Neural cell (in vitro differentiated cells): ENCODE measurements around the gene JMJD8. TPM values are rescaled to one million over a fixed set of nuclear protein-coding genes. Genes with fewer than 3 reads are reported as not detected.

ENCODE experiments used
- H2AFZ ChIP-seq: fragments of 200-600, 300-800 bp; sonication (generic), shearing (Covaris generic); 2 replicates; pipeline ENCODE4 v1.6.0; 2014; ENCODE audit warnings: low read depth, mild to moderate bottlenecking, antibody characterized with exemption, low read length, moderate library complexity
- H3F3A ChIP-seq: fragments of 200-600 bp; shearing (Covaris generic); 2 replicates; pipeline ENCODE4 v1.6.1; 2016; ENCODE audit warnings: mild to moderate bottlenecking, moderate library complexity, mixed read lengths, antibody characterized with exemption, low read length; ENCODE audit not compliant: insufficient read depth, poor library complexity, severe bottlenecking
- H3K27ac ChIP-seq: fragments of 200-600, 300-800 bp; sonication (generic), shearing (Covaris generic); 2 replicates; pipeline ENCODE4 v1.5.1; 2014; ENCODE audit warnings: mild to moderate bottlenecking, low read length, moderate library complexity
- H3K27me3 ChIP-seq: fragments of 300-800, 200-600 bp; sonication (generic), shearing (Covaris generic); 2 replicates; pipeline ENCODE4 v1.6.0; 2014; ENCODE audit warnings: mild to moderate bottlenecking, low read depth, low read length, moderate library complexity; ENCODE audit not compliant: insufficient read depth
- H3K36me3 ChIP-seq: fragments of 300-800, 200-600 bp; sonication (generic), shearing (Covaris generic); 2 replicates; pipeline ENCODE4 v1.5.1; 2014; ENCODE audit warnings: mild to moderate bottlenecking, antibody characterized with exemption, low read length, moderate library complexity; ENCODE audit not compliant: insufficient read depth
- H3K4me2 ChIP-seq: fragments of 300-800, 200-600 bp; sonication (generic), shearing (Covaris generic); 2 replicates; pipeline ENCODE4 v1.6.0; 2014; ENCODE audit warnings: mild to moderate bottlenecking, low read length
- H3K4me3 ChIP-seq: fragments of 300-800, 200-600 bp; sonication (generic), shearing (Covaris generic); 2 replicates; pipeline ENCODE4 v1.5.1; 2014; ENCODE audit warnings: mild to moderate bottlenecking, low read length, moderate library complexity
- H3K79me2 ChIP-seq: fragments of 200-600 bp; shearing (Covaris generic); replicated peaks from 2 replicates; pipeline ENCODE4 v1.6.0; 2014; ENCODE audit warnings: mild to moderate bottlenecking, low read length, moderate library complexity; ENCODE audit not compliant: insufficient read depth
- H3K9ac ChIP-seq: fragments of 300-800, 200-600 bp; sonication (generic), shearing (Covaris generic); 2 replicates; pipeline ENCODE4 v1.6.1; 2016; ENCODE audit warnings: mild to moderate bottlenecking, low read length, mixed read lengths
- H3K9me2 ChIP-seq: fragments of 200-600 bp; shearing (Covaris generic); 2 replicates; pipeline ENCODE4 v1.6.1; 2016; ENCODE audit warnings: mild to moderate bottlenecking, low read length, mixed read lengths; ENCODE audit not compliant: insufficient read depth
- H3K9me3 ChIP-seq: fragments of 200-600, 300-800 bp; sonication (generic), shearing (Covaris generic); 2 replicates; pipeline ENCODE4 v1.6.1; 2016; ENCODE audit warnings: mild to moderate bottlenecking, mixed run types, low read length, moderate library complexity, mixed read lengths
- H4K20me1 ChIP-seq: fragments of 200-600 bp; shearing (Covaris generic); 2 replicates; pipeline ENCODE4 v1.6.1; 2016; ENCODE audit warnings: mild to moderate bottlenecking, mixed run types; ENCODE audit not compliant: insufficient read depth
- EP300 ChIP-seq: fragments of 450-650 bp; conservative IDR thresholded peaks from 2 replicates; pipeline ENCODE4 v1.6.1; 2014; ENCODE audit warnings: antibody characterized with exemption, mild to moderate bottlenecking, moderate library complexity; ENCODE audit not compliant: poor library complexity, severe bottlenecking
- EZH2 ChIP-seq: fragments of 200-600, 300-800 bp; shearing (Covaris generic), sonication (generic); IDR thresholded peaks from 2 replicates; pipeline ENCODE4 v1.6.1; 2014; ENCODE audit warnings: antibody characterized with exemption, low read length, borderline replicate concordance, mild to moderate bottlenecking; ENCODE audit not compliant: insufficient read depth, poor library complexity, severe bottlenecking
- MXI1 ChIP-seq: fragments of 450-650 bp; conservative IDR thresholded peaks from 2 replicates; pipeline ENCODE4 v1.6.1; 2014; ENCODE audit warnings: antibody characterized with exemption, mild to moderate bottlenecking; ENCODE audit not compliant: poor library complexity, severe bottlenecking
- POLR2AphosphoS5 ChIP-seq: IDR thresholded peaks from 2 replicates; pipeline ENCODE4 v1.6.1; 2012
- RAD21 ChIP-seq: fragments of 450-650 bp; conservative IDR thresholded peaks from 2 replicates; pipeline ENCODE4 v1.6.1; 2014; ENCODE audit warnings: antibody characterized with exemption, mild to moderate bottlenecking, moderate library complexity
- REST ChIP-seq: IDR thresholded peaks from 2 replicates; pipeline ENCODE4 v1.6.1; 2012; ENCODE audit warnings: borderline replicate concordance
- SMC3 ChIP-seq: fragments of 450-650 bp; conservative IDR thresholded peaks from 2 replicates; pipeline ENCODE4 v1.6.1; 2014; ENCODE audit warnings: antibody characterized with exemption, mild to moderate bottlenecking, moderate library complexity; ENCODE audit not compliant: poor library complexity
- TAF1 ChIP-seq: IDR thresholded peaks from 2 replicates; pipeline ENCODE4 v1.6.1; 2012; ENCODE audit warnings: low read depth
- polyA plus RNA-seq: library from polyadenylated mRNA; depleted of rRNA; stranded (reverse); fragments of >200 nt; gene quantifications from 2 replicates; pipeline ENCODE4 v1.2.3, GENCODE V29; 2014

Gene JMJD8
- polyA plus RNA-seq, 1 donor from 2014 or later = 44.7 TPM

- H3K9ac ChIP-seq = peak overlapping the region; percentile 56
- TF ChIP-seq MXI1 (peak; percentile 43), SMC3 (no peak), RAD21 (no peak), POLR2AphosphoS5 (no peak), REST (peak; percentile 57), EZH2 (no peak), EP300 (no peak), TAF1 (no peak)
- H3K4me2 ChIP-seq = peak overlapping the region; percentile 35
- H3K27me3 ChIP-seq = peaks cover 36% of the 10 kb centered on the region
- H2AFZ ChIP-seq = no peak overlapping the region
- no peaks in the 10 kb centered on the region for H3K9me3 ChIP-seq
- H3K4me3 ChIP-seq = peak overlapping the region; percentile 62
- peaks cover 43% of the 10 kb centered on the region for H3K79me2 ChIP-seq
- no peaks in the 10 kb centered on the region for H3K9me2 ChIP-seq
- no peaks in the 10 kb centered on the region for H3F3A ChIP-seq
- no peaks in the 10 kb centered on the region for H3K36me3 ChIP-seq
- H4K20me1 ChIP-seq = peaks cover 53% of the 10 kb centered on the region
- H3K27ac ChIP-seq = no peak overlapping the region
These were observed 16.8 kb upstream of the JMJD8 start for GRCh38 chr16:700684-701584.

- Histone ChIP-seq H3K79me2 (peaks cover 32% of the 10 kb centered on the region), H2AFZ (no peak overlapping the region), H3K36me3 (no peaks in the 10 kb centered on the region), H3K4me3 (no peak overlapping the region), H4K20me1 (peaks cover 52% of the 10 kb centered on the region), H3K27me3 (peaks cover 48% of the 10 kb centered on the region), H3F3A (no peaks in the 10 kb centered on the region), H3K4me2 (no peak overlapping the region), H3K9me2 (no peaks in the 10 kb centered on the region), H3K9ac (no peak overlapping the region), H3K9me3 (no peaks in the 10 kb centered on the region), H3K27ac (no peak overlapping the region)
- no peak for TF ChIP-seq SMC3
- no peak for TF ChIP-seq EP300
These were observed 15.0 kb upstream of the JMJD8 start for GRCh38 chr16:698911-699671.
